Measurements from ENCODE around the gene CCDC106. TPM values are rescaled to one million over a fixed set of nuclear protein-coding genes. Genes with fewer than 3 reads are reported as not detected.

The CCDC106 gene
- total RNA-seq, 1 experiment from 2014 or later, result 47.8 TPM

GRCh38 chr19:55687281-55688201, 39.5 kb downstream of the CCDC106 start:
- intact Hi-C loops (cut with micrococcal nuclease; ENCODE audit: unreplicated experiment) (no loop called here), in situ Hi-C loops (cut with HindIII; ENCODE audit: low pct_unique_long_range_greater_than_20kb, low sequenced_read_pairs) (no loop called here)
- TF ChIP-seq POLR2AphosphoS5 (IDR thresholded peaks at IDR 0.05; ENCODE audit: low read depth, low read length), result no peak
- TF ChIP-seq, protein P1, sequence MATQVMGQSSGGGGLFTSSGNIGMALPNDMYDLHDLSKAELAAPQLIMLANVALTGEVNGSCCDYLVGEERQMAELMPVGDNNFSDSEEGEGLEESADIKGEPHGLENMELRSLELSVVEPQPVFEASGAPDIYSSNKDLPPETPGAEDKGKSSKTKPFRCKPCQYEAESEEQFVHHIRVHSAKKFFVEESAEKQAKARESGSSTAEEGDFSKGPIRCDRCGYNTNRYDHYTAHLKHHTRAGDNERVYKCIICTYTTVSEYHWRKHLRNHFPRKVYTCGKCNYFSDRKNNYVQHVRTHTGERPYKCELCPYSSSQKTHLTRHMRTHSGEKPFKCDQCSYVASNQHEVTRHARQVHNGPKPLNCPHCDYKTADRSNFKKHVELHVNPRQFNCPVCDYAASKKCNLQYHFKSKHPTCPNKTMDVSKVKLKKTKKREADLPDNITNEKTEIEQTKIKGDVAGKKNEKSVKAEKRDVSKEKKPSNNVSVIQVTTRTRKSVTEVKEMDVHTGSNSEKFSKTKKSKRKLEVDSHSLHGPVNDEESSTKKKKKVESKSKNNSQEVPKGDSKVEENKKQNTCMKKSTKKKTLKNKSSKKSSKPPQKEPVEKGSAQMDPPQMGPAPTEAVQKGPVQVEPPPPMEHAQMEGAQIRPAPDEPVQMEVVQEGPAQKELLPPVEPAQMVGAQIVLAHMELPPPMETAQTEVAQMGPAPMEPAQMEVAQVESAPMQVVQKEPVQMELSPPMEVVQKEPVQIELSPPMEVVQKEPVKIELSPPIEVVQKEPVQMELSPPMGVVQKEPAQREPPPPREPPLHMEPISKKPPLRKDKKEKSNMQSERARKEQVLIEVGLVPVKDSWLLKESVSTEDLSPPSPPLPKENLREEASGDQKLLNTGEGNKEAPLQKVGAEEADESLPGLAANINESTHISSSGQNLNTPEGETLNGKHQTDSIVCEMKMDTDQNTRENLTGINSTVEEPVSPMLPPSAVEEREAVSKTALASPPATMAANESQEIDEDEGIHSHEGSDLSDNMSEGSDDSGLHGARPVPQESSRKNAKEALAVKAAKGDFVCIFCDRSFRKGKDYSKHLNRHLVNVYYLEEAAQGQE (IDR thresholded peaks at IDR 0.05; ENCODE audit: insufficient read depth in 1 of 2, low read depth in 2 of 2, low read length in 1 of 2), result no peak
- TF ChIP-seq SIN3A (IDR thresholded peaks at IDR 0.05; ENCODE audit: borderline replicate concordance, insufficient read depth, low read depth, low read length), result no peak
- no peak for TF ChIP-seq CTCF (IDR thresholded peaks at IDR 0.05)
- TF ChIP-seq TCF7L2 (IDR thresholded peaks at IDR 0.05; ENCODE audit: low read depth, low read length), result no peak
- Histone ChIP-seq H3K27ac (ENCODE audit: low read length) (no peak overlapping the region), H3K36me3 (ENCODE audit: control insufficient read depth, insufficient read depth, low read length) (peaks cover 11% of the 10 kb centered on the region), H3K9me3 (ENCODE audit: control insufficient read depth, insufficient read depth, low read depth, low read length) (no peaks in the 10 kb centered on the region), H3K4me3 (ENCODE audit: low read depth in 2 of 2, low read length in 2 of 2) (no peak overlapping the region), H3K27me3 (ENCODE audit: control insufficient read depth, insufficient read depth, low read length) (no peaks in the 10 kb centered on the region), H3K4me1 (ENCODE audit: control insufficient read depth, insufficient read depth, low read length) (peaks cover 7% of the 10 kb centered on the region; the same call in 1 of the 2 replicates)
- CTCF ChIA-PET, result no interaction called here
- ATAC-seq (no peak), DNase-seq (ENCODE audit: low read depth, low spot score) (no peak)
- BruUV-seq (replicated peaks), result no TSS peak
- POLR2A ChIA-PET, result no interaction called here

GRCh38 chr19:55688422-55689218, 40.6 kb downstream of the CCDC106 start:
- peaks cover 7% of the 10 kb centered on the region; the same call in 1 of the 2 replicates for H3K4me1 ChIP-seq (ENCODE audit: control insufficient read depth, insufficient read depth, low read length)
- DNase-seq (ENCODE audit: low read depth, low spot score), result no peak
- intact Hi-C loops (cut with micrococcal nuclease; ENCODE audit: unreplicated experiment), result no loop called here
- in situ Hi-C loops (cut with HindIII; ENCODE audit: low pct_unique_long_range_greater_than_20kb, low sequenced_read_pairs), result no loop called here
- ATAC-seq, result peak; percentile 35
- no peak overlapping the region for H3K4me3 ChIP-seq (ENCODE audit: low read depth in 2 of 2, low read length in 2 of 2)
- no peak overlapping the region for H3K27ac ChIP-seq (ENCODE audit: low read length)
- no TSS peak for BruUV-seq (replicated peaks)
- ChIA-PET POLR2A (no interaction called here), CTCF (no interaction called here)
- H3K36me3 ChIP-seq (ENCODE audit: control insufficient read depth, insufficient read depth, low read length), result peaks cover 11% of the 10 kb centered on the region
- no peak for TF ChIP-seq CTCF (IDR thresholded peaks at IDR 0.05)
- no peak for TF ChIP-seq POLR2AphosphoS5 (IDR thresholded peaks at IDR 0.05; ENCODE audit: low read depth, low read length)
- TF ChIP-seq, protein P1 (IDR thresholded peaks at IDR 0.05; ENCODE audit: insufficient read depth in 1 of 2, low read depth in 2 of 2, low read length in 1 of 2), result no peak
- TF ChIP-seq SIN3A (IDR thresholded peaks at IDR 0.05; ENCODE audit: borderline replicate concordance, insufficient read depth, low read depth, low read length), result no peak
- no peak for TF ChIP-seq TCF7L2 (IDR thresholded peaks at IDR 0.05; ENCODE audit: low read depth, low read length)
- H3K27me3 ChIP-seq (ENCODE audit: control insufficient read depth, insufficient read depth, low read length), result no peaks in the 10 kb centered on the region
- H3K9me3 ChIP-seq (ENCODE audit: control insufficient read depth, insufficient read depth, low read depth, low read length), result no peaks in the 10 kb centered on the region
